Activated CD4-positive, alpha-beta T cell treated with anti-CD3 and anti-CD28 coated beads for 1 hour (primary cell): ENCODE results near the gene ZMAT5.
"Not testable (repeated sequence)": the region's sequence is repeated elsewhere in the genome, so short reads cannot be mapped to it uniquely, and the experiment has no call there.

Experiments
- DNase-seq: peaks from one replicate; pipeline ENCODE4 v3.0.0-alpha.2; 2020

The ZMAT5 gene

GRCh38 chr22:29784451-29785361, 17.9 kb upstream of the ZMAT5 start:
- DNase-seq, result no peak

GRCh38 chr22:29782061-29782845, 15.4 kb upstream of the ZMAT5 start:
- DNase-seq, result no peak

GRCh38 chr22:29780748-29781676, 14.2 kb upstream of the ZMAT5 start:
- no peak for DNase-seq

GRCh38 chr22:29780220-29780619, 13.4 kb upstream of the ZMAT5 start:
- DNase-seq, result no peak

- no peak for DNase-seq
Observed at GRCh38 chr22:29773233-29773632, 6.4 kb upstream of the ZMAT5 start.

- DNase-seq, result no peak
Observed at GRCh38 chr22:29772170-29772641, 5.4 kb upstream of the ZMAT5 start.

GRCh38 chr22:29769723-29770321, 3.0 kb upstream of the ZMAT5 start:
- no peak for DNase-seq

- no peak for DNase-seq
Observed at GRCh38 chr22:29768052-29768693, 1.4 kb upstream of the ZMAT5 start.

- DNase-seq, result peak; percentile 88
Observed at GRCh38 chr22:29767171-29768051, 604 bp upstream of the ZMAT5 start, which contains the start of gene UQCR10. Gene UQCR10, plus strand, starts transcription at chr22:29767369. Its CDS starts 30 bp downstream, at chr22:29767399.

- DNase-seq, result no peak
Observed at GRCh38 chr22:29765905-29766631, 739 bp downstream of the ZMAT5 start.

- no peak for DNase-seq
Observed at GRCh38 chr22:29762263-29762662, 4.5 kb downstream of the ZMAT5 start.

GRCh38 chr22:29758959-29759358, 7.8 kb downstream of the ZMAT5 start:
- no peak for DNase-seq

GRCh38 chr22:29758068-29758622, 8.7 kb downstream of the ZMAT5 start:
- DNase-seq, result no peak

GRCh38 chr22:29757096-29757495, 9.7 kb downstream of the ZMAT5 start:
- DNase-seq, result no peak

GRCh38 chr22:29756341-29756740, 10.5 kb downstream of the ZMAT5 start:
- DNase-seq, result no peak

- DNase-seq, result no peak
Observed at GRCh38 chr22:29755889-29756288, 10.9 kb downstream of the ZMAT5 start.

- not testable (repeated sequence) for DNase-seq
Observed at GRCh38 chr22:29754658-29755395, 12.0 kb downstream of the ZMAT5 start.

- no peak for DNase-seq
Observed at GRCh38 chr22:29753808-29754657, 12.8 kb downstream of the ZMAT5 start.
